Measurements from ENCODE around the gene RHOG. TPM values are rescaled to one million over a fixed set of nuclear protein-coding genes. Genes with fewer than 3 reads are reported as not detected.

The RHOG gene
- total RNA-seq, 1 experiment from 2014 or later = 26.4 TPM

- Mint-ChIP-seq H3K4me1 (peaks cover 50 to 53% of the 10 kb centered on the region in 2 experiments), H3K27ac (no peak overlapping the region), H3K36me3 (ENCODE audit: insufficient read depth in 1 of 3, low read depth in 3 of 3) (peaks cover 7 to 17% (median 11%) of the 10 kb centered on the region in 3 experiments; a peak in 5 of 7 replicates), H3K27me3 (ENCODE audit: low read depth) (peaks cover 9% of the 10 kb centered on the region), H3K4me3 (no peak overlapping the region), H3K9me3 (no peaks in the 10 kb centered on the region; a peak in 1 of 5 replicates)
- TF ChIP-seq CTCF (conservative IDR thresholded peaks at IDR 0.05) = no peak
- no peaks in the 10 kb centered on the region for H3K27me3 ChIP-seq (ENCODE audit: insufficient read depth, low read length)
- no peak overlapping the region for H3K27ac ChIP-seq (ENCODE audit: insufficient read length, low read depth, low read length)
- H3K14ac ChIP-seq (ENCODE audit: insufficient read depth, low read length) = no peak overlapping the region
- no peaks in the 10 kb centered on the region for H3K9me3 ChIP-seq (ENCODE audit: control insufficient read depth, low read depth, low read length)
- no peak overlapping the region for H2AK5ac ChIP-seq (ENCODE audit: insufficient read length, low read length)
- H2BK20ac ChIP-seq (ENCODE audit: low read depth, low read length, poor library complexity, severe bottlenecking) = no peak overlapping the region
- H2BK15ac ChIP-seq (ENCODE audit: low read depth, low read length) = no peak overlapping the region
- no peak for DNase-seq
- peaks cover 4% of the 10 kb centered on the region for H4K20me1 ChIP-seq (ENCODE audit: control insufficient read depth, insufficient read depth, insufficient read length)
- no peak overlapping the region for H3K18ac ChIP-seq (ENCODE audit: insufficient read length, low read depth, low read length)
- H3K56ac ChIP-seq (ENCODE audit: insufficient read length, low read depth, low read length) = no peak overlapping the region
- H3K4me2 ChIP-seq (ENCODE audit: insufficient read depth, insufficient read length, low read length) = no peak overlapping the region
- WGBS (ENCODE audit: extremely low coverage, insufficient read length, low lambda C conversion rate) = no CpG with 5 or more reads among the region's 1 CpG
- H3K23me2 ChIP-seq (ENCODE audit: insufficient read length, low read depth, low read length, poor library complexity, severe bottlenecking) = peaks cover 7% of the 10 kb centered on the region
- peaks cover 19% of the 10 kb centered on the region for H3K4me1 ChIP-seq (ENCODE audit: insufficient read depth, low read length)
- H2AFZ ChIP-seq (ENCODE audit: low read length) = no peak overlapping the region
- H3K9ac ChIP-seq (ENCODE audit: extremely low read depth, insufficient read length, low read length) = no peak overlapping the region
- H4K8ac ChIP-seq (replicated peaks; ENCODE audit: insufficient read length, low read depth, low read length) = no peak overlapping the region
- H3K23ac ChIP-seq (ENCODE audit: insufficient read length, low read depth, low read length) = no peak overlapping the region
- H3T11ph ChIP-seq (ENCODE audit: low read length) = no peak overlapping the region
- no peak overlapping the region for H3K4ac ChIP-seq (ENCODE audit: low read depth, low read length)
- H4K91ac ChIP-seq (ENCODE audit: insufficient read length, low read depth, low read length) = no peak overlapping the region
- peaks cover 2% of the 10 kb centered on the region; the same call in 1 of the 2 replicates for H3K79me2 ChIP-seq (ENCODE audit: insufficient read depth, low read length)
- H2BK120ac ChIP-seq (ENCODE audit: low read depth, low read length, poor library complexity, severe bottlenecking) = no peak overlapping the region
- no peak overlapping the region for H2BK5ac ChIP-seq (ENCODE audit: insufficient read length, low read length)
- H4K5ac ChIP-seq (ENCODE audit: insufficient read length, low read depth, low read length) = no peak overlapping the region
- H2BK12ac ChIP-seq (ENCODE audit: insufficient read length, low read depth, low read length) = no peak overlapping the region
- no peaks in the 10 kb centered on the region for H3K79me1 ChIP-seq (ENCODE audit: insufficient read depth, low read depth, low read length, poor library complexity, severe bottlenecking)
Observed at GRCh38 chr11:3837793-3838192, 3.0 kb downstream of the RHOG start.

All from H9 (cell line).